Measurements from ENCODE around the gene SLC35B4. TPM values are rescaled to one million over a fixed set of nuclear protein-coding genes. Genes with fewer than 3 reads are reported as not detected.

The SLC35B4 gene
- total RNA-seq, 4 donors from 2014 or later: 3.1 to 9.4 (median 4.2) TPM

- WGBS: 89% methylated on average over 2 of the region's 2 CpGs
- no peak for DNase-seq (ENCODE audit: low spot score in 2 of 2)
- TF ChIP-seq POLR2A (IDR thresholded peaks at IDR 0.05): no peak
- TF ChIP-seq CTCF (IDR thresholded peaks at IDR 0.05): no peak
- TF ChIP-seq EP300 (IDR thresholded peaks at IDR 0.05): no peak
- TF ChIP-seq POLR2AphosphoS5 (IDR thresholded peaks at IDR 0.05): no peak
- Histone ChIP-seq H3K4me1 (no peaks in the 10 kb centered on the region), H3K27ac (no peak overlapping the region), H3K4me3 (no peak overlapping the region), H3K9me3 (no peaks in the 10 kb centered on the region), H3K36me3 (no peaks in the 10 kb centered on the region), H3K27me3 (no peaks in the 10 kb centered on the region)
Observed at GRCh38 chr7:134245253-134245652, 71.5 kb downstream of the SLC35B4 start.

Other genes starting within 250 kb of the SLC35B4 start
- 1 to 10 TPM in 1 of 4 donors, under 1 TPM in 3; 0.34 to 1.2 (median 0.91) TPM for gene LRGUK, start 189.6 kb downstream of the SLC35B4 start, total RNA-seq
- gene AKR1B1, start 142.2 kb upstream of the SLC35B4 start, total RNA-seq: 10 to 100 TPM; 10.7 to 22.6 (median 17.5) TPM
- gene AKR1B10, start 210.6 kb upstream of the SLC35B4 start, total RNA-seq: 10 to 100 TPM in 2 of 4 donors, 1 to 10 TPM in 2; 5.9 to 57.5 (median 8.2) TPM
- 1 to 10 TPM in 1 of 4 donors, not detected in 3; 1.1 TPM for gene AKR1B15, start 232.2 kb upstream of the SLC35B4 start, total RNA-seq

All from suprapubic skin (tissue), 4 donors.